GM03348 (cell line): ENCODE results near the gene PLXNC1.

Source experiments
- DNase-seq: peaks from one replicate; pipeline ENCODE4 v3.0.0; 2012; ENCODE audit warnings: low spot score

The PLXNC1 gene

GRCh38 chr12:94239332-94239993, 91.1 kb downstream of the PLXNC1 start:
- DNase-seq, result no peak

DNA sequence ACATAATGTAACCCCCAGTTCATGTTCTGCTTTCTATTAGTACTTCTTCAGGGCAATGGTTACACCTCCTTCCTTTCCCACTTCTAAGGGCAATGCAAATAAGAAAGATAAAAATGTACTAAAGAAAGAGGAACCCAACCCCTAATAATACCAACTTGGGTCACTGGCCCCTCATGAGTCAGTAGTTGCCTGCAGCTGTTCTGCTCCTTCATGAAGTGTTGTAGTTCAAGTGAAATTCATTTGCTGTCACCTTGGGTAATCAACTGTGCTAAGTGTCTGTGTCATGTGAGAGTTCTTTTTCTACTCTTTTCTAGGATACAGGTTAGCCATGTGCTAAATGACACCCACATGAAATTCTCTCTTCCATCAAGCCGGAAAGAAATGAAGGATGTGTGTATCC, 91.8 kb downstream of the PLXNC1 start:
- no peak for DNase-seq

- DNase-seq, result no peak
Observed at GRCh38 chr12:94242901-94243300, 94.5 kb downstream of the PLXNC1 start.

- DNase-seq, result no peak
Observed at GRCh38 chr12:94244165-94245133, 96.1 kb downstream of the PLXNC1 start.

DNA sequence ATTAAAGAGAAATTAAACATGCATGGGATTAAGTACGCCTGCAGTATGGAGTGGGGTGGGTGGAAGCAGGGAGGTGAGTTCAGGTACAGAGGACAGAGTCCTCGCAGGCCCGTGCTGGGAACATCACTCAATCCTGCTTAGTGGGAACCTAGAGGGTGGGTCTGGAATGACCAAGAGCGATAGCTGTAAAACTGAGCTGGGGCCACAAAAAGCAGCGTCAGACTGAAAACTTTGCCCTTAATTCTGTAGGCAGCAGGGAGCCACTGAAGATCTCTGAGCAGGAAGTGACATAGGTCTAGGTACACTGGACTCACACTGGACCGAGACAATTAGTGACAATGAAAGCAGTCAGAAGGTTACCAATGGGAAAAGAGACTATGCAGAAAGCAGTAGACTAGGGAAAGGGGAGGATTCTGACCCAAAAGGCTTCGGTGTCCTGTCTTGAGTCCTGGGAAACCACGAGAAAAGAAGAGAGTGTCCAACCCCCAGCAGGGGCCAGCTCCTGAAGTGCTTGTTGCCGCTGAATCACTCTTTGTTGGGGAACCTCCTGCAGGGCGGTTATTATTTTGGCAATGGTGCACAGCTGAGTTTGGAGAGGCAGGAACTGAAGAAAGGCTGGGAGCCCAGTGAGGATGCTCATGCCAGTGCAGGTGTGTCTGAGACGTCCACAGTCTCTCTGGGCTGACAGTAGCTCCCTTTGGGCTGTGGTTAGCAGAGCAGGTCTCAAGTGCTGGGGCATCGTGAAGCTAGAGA, 97.4 kb downstream of the PLXNC1 start:
- DNase-seq, result no peak

DNA sequence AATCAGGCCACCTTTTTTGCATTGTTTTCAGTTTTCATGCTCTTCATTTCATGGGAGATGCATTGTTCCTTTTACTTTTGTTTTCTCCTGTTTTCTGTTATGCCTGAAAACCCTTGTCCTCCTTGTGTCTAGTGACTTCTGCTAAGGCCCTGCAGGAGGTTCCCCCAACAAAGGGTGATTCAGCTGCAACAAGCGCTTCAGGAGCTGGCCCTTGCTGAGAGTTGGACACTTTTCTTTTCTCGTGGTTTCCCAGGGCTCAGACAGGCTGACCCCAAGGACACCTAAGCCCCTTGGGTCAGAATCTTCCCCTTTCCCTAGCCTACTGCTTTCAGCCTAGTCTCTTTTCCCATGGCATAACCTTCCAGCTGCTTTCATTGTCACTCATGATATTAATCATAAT, 98.9 kb downstream of the PLXNC1 start:
- DNase-seq, result no peak

- DNase-seq, result no peak
Observed at GRCh38 chr12:94248582-94248981, 100.2 kb downstream of the PLXNC1 start.

- no peak for DNase-seq
Observed at GRCh38 chr12:94250130-94250529, 101.8 kb downstream of the PLXNC1 start.

DNA sequence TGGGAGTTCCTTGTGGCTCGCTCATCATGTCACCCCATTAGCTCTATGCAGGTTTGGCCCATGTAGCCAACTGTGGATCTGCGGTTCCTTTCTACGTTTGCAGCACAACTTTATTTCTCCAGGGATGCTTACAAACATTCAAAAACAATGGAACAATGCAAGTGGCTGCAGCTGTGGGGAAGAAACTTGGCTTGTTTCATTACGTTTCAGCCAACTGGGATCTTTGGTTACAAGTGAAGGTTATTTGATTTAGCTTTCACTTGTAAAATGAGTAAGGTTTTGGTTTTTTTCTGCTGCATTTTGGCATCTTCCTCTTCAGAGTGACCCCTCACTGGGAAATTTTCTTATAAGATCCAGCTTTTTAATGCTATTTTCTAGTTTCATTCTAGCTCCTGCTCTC, 105.9 kb downstream of the PLXNC1 start:
- DNase-seq, result no peak

- DNase-seq, result no peak
Observed at GRCh38 chr12:94255006-94255405, 106.6 kb downstream of the PLXNC1 start.

GRCh38 chr12:94255428-94255827, 107.1 kb downstream of the PLXNC1 start:
- DNase-seq, result no peak

- no peak for DNase-seq
Observed at GRCh38 chr12:94258593-94258992, 110.2 kb downstream of the PLXNC1 start.

DNA sequence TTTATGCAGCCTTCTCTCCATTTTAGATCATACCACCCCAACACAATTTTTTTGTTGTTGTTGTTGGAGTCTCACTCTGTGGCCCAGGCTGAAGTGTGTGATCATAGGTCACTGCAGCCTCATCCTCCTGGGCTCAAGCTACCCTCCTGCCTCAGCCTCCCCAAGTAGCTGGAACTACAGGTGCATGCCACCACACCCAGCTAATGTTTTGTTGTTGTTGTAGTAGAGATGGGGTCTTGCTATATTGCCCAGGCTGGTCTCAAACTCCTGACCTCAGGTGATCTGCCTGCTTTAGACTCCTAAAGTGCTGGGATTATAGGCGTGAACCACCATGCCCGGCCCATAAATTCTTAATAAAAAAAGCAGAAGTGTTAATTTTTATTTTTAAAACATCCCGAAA, 111.6 kb downstream of the PLXNC1 start:
- DNase-seq, result no peak

DNA sequence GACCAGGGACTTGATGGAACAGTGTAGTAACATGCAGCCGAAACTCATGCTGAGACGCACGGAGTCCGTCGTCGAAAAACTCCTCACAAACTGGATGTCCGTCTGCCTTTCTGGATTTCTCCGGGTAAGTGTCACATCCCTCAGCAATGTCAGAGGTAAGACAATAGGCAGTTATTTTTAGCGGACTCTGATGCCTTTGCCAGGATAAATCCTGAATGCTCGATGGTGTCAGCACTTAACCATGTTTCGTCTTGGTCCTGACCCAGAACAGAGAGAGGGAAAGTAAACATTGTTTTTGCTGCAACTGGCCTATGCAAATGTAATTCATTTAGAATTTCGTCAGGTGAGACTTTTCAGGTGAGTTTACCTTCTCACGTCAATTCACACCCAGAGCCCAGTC, 112.3 kb downstream of the PLXNC1 start:
- DNase-seq, result no peak

DNA sequence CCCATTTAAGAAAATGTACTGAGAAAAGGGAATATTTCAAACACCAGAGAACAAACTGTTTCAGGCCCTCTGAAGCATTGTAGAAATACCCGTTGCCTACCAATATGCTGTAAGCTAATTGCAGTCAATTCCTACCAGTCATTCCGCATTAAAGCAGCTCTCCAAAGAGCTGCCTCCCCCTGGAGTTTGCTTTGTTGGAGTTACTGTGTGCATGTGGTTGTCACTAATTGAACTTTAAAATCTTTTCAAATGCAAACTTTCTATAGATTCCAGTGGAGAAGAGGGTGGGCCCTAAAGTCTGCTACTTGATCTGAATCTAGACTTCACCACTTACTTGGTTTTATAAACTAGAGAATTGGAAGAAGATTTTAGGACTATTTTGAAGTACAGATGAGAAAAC, 112.7 kb downstream of the PLXNC1 start:
- no peak for DNase-seq

DNA sequence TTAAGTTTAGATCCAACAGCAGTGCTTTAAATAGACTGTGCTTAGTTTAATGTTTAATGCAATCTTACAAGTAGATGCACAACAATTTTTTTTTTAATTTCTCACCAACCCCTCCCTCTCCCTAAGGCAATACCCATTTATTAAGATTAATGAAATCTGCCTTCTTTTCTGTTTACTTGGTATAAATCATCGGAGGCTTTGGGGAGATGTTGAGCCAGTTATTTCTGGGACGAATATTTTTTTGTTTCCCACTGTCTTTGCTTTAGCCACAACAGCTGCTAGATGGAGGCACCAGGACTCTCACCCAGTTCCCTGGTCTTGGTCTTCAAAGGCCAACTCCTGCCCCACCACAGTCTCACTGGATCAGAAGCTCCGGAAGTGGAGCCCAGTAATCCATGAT, 113.4 kb downstream of the PLXNC1 start:
- DNase-seq, result no peak

- peak; percentile 88 for DNase-seq
Observed at GRCh38 chr12:94262228-94263010, 114.0 kb downstream of the PLXNC1 start.

DNA sequence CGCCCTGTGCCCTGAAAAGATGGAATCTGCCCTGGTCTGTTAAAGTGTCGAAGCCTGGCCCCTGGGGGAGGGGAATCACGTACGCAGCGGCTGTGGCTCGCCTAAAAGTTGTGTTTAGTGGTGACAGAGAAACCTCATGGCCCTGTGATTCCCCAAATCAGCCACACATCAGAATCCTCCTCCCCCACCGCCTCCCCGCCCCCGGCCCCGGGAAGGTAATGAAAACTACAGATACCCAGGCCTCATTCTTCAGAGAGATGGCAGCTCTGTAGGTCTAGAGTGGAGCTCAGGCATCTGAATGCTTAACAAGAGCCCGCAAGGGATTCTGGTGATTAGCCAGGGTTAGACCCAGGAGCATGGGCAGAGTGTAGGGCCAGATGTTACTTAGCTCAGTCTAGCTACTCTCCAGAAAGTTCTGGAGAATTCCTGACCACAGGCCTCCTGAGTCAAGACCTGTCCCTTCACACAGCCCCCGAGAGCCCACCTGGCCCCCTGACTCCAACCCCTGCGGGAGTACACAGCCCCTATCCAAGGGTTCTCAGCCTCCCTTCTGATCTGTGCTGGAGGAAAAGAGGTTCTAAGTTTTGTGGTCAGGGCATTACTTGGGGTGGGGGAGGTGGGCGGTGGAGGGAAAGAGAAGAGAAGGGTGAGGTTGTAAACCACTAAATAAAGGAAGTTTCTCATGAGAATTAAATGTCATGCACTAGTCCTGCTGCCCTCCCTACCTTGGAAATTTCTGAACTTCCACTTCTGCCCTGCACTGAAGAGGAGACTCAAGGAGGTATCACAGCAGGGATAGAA, 114.8 kb downstream of the PLXNC1 start:
- no peak for DNase-seq

DNA sequence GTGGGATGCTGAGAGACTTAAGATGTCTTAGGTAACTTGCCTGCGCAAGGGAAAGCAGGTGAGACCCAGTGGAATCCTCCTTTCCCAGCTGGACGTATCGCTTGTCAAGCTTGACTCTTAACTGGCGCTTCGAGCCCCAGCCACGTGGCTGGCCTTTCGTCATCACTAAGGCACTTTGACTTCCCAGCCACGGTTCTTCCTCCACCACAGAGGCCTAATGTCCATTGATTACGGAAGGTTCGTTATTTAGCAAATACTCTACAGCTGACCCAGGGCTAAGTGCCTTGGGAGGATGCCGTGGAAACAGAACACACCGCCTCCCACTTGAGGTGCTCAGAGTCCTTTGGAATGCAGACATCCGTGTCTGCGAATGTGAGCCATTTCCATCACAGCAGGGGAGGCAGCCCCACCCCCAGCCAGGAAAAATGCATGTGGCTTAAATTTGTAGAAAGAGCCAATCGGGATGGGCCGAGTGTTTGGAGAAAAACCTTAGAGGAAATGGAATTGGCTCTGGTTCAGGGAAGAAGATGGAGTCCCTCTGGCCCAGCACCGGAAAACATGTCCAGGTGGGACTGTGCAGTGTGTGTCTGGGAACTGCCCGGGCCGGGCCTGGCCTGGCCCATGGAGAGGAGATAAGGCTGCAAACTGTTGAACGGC, 115.7 kb downstream of the PLXNC1 start:
- no peak for DNase-seq

DNA sequence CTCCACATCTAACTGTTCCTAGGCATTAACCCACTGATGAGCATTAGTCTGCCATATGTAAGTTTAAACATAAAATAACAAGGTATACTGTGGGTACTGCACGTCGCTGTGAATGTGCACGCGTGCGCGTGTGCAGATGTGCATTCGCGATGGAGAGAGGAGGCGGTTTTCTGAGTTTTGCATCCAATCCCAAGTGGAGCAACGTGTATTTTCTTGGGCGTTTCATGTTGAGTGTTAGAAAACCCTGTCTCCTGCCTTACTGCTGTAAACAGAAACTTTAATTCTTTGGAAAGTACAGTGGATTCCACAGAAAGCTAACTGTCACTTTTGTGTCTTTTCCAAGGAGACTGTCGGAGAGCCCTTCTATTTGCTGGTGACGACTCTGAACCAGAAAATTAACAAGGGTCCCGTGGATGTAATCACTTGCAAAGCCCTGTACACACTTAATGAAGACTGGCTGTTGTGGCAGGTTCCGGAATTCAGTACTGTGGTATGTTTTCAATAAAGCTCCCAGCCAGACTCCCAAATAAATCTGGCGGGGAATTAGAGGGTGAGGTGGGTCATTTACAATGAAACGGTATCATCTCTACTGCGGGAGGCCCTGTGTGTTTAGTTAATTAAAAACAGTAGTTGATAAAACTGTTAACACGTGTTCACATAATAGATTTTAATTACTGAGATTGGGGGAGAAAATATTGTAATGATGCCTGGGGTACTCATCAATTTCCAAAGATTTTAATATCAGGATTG, 116.5 kb downstream of the PLXNC1 start:
- DNase-seq, result no peak
